ENCODE data around the gene ELOVL5.

Gene ELOVL5

GRCh38 chr6:53333439-53334408 lies 15.0 kb downstream of the ELOVL5 start:
- TF ChIP-seq CTCF (IDR thresholded peaks at IDR 0.05): no peak

GRCh38 chr6:53331678-53332077 lies 17.1 kb downstream of the ELOVL5 start:
- no peak for TF ChIP-seq CTCF (IDR thresholded peaks at IDR 0.05)

DNA sequence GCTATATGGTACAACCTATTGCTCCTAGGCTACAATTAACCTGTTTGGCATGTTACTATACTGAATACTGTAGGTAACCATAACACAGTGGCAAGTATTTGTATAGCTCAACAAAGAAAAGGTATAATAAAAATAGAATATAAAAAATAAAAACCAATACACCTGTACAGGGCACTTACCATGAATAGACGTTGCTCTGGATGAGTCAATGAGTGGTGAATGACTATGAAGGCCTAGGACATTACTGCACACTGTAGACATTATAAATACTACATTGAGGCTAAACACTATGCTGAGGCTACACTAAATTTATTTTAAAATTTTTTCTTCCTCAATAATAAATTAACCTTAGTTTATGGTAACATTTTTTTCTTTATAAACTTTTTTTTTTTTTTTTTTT lies 18.6 kb downstream of the ELOVL5 start:
- TF ChIP-seq CTCF (IDR thresholded peaks at IDR 0.05): no peak

DNA sequence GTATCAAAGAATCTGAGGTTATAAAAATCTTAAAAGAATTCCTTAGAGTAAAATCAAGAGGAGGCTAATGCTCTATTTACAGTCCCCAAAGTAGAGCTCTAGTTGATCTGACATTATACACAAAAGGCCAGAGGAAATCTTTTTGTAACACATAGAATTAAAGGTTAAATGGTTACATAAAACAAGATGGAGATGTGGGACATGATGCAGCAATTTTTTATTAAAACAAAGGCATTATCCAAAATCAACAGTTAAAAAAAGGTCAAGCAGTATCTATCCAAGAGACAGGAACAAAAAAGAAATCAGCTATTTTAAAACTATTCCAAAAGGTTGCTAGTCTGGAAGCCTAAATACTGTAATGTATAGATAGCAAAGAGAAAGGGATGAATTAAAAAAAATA lies 20.4 kb downstream of the ELOVL5 start:
- no peak for TF ChIP-seq CTCF (IDR thresholded peaks at IDR 0.05)

GRCh38 chr6:53327017-53327395 lies 21.7 kb downstream of the ELOVL5 start:
- TF ChIP-seq CTCF (IDR thresholded peaks at IDR 0.05): no peak

- no peak for TF ChIP-seq CTCF (IDR thresholded peaks at IDR 0.05)
Measured at GRCh38 chr6:53326372-53327016, 22.3 kb downstream of the ELOVL5 start.

- no peak for TF ChIP-seq CTCF (IDR thresholded peaks at IDR 0.05)
Measured at GRCh38 chr6:53325785-53326184, 23.0 kb downstream of the ELOVL5 start.
